Measurements from ENCODE around the gene ELF1. TPM values are rescaled to one million over a fixed set of nuclear protein-coding genes. Genes with fewer than 3 reads are reported as not detected.

ELF1 gene
- total and polyA plus RNA-seq, 2 of the 8 experiments (the other 6 are each of a cell fraction or from before 2014, with no cell fraction given), result 5.6 to 18.2 TPM

DNA sequence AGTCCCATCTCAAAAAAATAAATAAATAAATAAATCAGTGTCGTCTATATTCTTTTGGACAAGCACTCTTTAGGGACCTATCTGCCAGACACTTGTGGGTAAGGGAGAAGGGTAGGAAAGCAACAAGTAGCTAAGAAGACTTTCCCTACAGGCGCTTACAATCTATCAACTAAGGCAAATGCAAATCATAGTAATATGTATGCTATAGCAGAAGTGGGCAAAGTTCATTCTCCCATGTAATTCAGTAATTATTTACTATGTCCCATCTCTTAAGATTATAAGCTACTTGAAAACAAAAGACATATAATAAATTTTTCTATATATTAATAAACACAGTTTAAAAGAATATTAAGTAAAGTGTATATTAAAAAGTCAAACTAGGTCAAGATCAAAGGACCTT, 16.5 kb downstream of the ELF1 start:
- no peak for FAIRE-seq
- TF ChIP-seq NRF1 (IDR thresholded peaks at IDR 0.05; ENCODE audit: low read depth, low read length) (no peak), RXRA (IDR thresholded peaks at IDR 0.05; ENCODE audit: insufficient read depth, low read depth, low read length) (no peak), FOSL1 (IDR thresholded peaks at IDR 0.05; ENCODE audit: insufficient read depth, low read depth, low read length) (no peak), RFX5 (IDR thresholded peaks at IDR 0.05; ENCODE audit: borderline replicate concordance, low read depth, low read length) (no peak), NANOG (IDR thresholded peaks at IDR 0.05; ENCODE audit: insufficient read depth, low read depth, low read length, poor library complexity, severe bottlenecking) (no peak), E2F6 (IDR thresholded peaks at IDR 0.05) (no peak), EP300 (IDR thresholded peaks at IDR 0.05; ENCODE audit: borderline replicate concordance in 1 of 2, low read depth in 2 of 2, low read length in 2 of 2) (no peak), ZNF274 (IDR thresholded peaks at IDR 0.05; ENCODE audit: borderline replicate concordance, extremely low read depth, low read length) (no peak), CHD1 (IDR thresholded peaks at IDR 0.05; ENCODE audit: low read depth, low read length) (no peak), CHD2 (IDR thresholded peaks at IDR 0.05; ENCODE audit: low read length) (no peak), YY1 (IDR thresholded peaks at IDR 0.05; ENCODE audit: low read depth, low read length) (no peak)
- TF ChIP-seq, protein P1, sequence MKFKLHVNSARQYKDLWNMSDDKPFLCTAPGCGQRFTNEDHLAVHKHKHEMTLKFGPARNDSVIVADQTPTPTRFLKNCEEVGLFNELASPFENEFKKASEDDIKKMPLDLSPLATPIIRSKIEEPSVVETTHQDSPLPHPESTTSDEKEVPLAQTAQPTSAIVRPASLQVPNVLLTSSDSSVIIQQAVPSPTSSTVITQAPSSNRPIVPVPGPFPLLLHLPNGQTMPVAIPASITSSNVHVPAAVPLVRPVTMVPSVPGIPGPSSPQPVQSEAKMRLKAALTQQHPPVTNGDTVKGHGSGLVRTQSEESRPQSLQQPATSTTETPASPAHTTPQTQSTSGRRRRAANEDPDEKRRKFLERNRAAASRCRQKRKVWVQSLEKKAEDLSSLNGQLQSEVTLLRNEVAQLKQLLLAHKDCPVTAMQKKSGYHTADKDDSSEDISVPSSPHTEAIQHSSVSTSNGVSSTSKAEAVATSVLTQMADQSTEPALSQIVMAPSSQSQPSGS (IDR thresholded peaks at IDR 0.05; ENCODE audit: low read length), result no peak

More for the DNA sequence above, 16.5 kb downstream of the ELF1 start:
- Histone ChIP-seq H3K56ac (replicated peaks; ENCODE audit: insufficient read length, low read depth, low read length) (no peak overlapping the region), H3K27me3 (replicated peaks in 1 of 4; ENCODE audit: control insufficient read depth in 3 of 4, extremely low read depth in 1 of 4, insufficient read depth in 3 of 4, low read length in 3 of 4) (no peaks in the 10 kb centered on the region), H2BK12ac (ENCODE audit: low read depth, low read length) (no peak overlapping the region), H3K36me3 (ENCODE audit: control insufficient read depth in 2 of 4, insufficient read depth in 4 of 4, low read length in 3 of 4) (no peaks in the 10 kb centered on the region), H3K4ac (replicated peaks; ENCODE audit: insufficient read length, low read depth, low read length) (no peak overlapping the region), H3K4me2 (ENCODE audit: insufficient read depth in 1 of 2, low read depth in 2 of 2, low read length in 2 of 2) (no peak overlapping the region), H3K27ac (ENCODE audit: low read depth, low read length) (no peak overlapping the region), H3K4me1 (replicated peaks in 1 of 4; ENCODE audit: control insufficient read depth in 3 of 4, insufficient read depth in 4 of 4, low read length in 3 of 4) (peaks cover 0 to 5% (median 0%) of the 10 kb centered on the region in 4 experiments; a peak in 3 of 7 replicates), H2BK15ac (ENCODE audit: low read length) (no peak overlapping the region), H4K20me1 (replicated peaks in 1 of 2; ENCODE audit: control insufficient read depth in 1 of 2, insufficient read depth in 2 of 2, low read length in 2 of 2) (no peaks in the 10 kb centered on the region), H2BK120ac (replicated peaks; ENCODE audit: low read depth, low read length) (no peak overlapping the region), H3K79me1 (ENCODE audit: low read depth, low read length) (no peaks in the 10 kb centered on the region), H4K8ac (ENCODE audit: extremely low read depth, insufficient read depth, low read length) (no peak overlapping the region), H3K23me2 (ENCODE audit: low read depth, low read length) (no peaks in the 10 kb centered on the region; the same call in 1 of the 2 replicates), H3K23ac (ENCODE audit: insufficient read length) (no peak overlapping the region), H3K9me3 (ENCODE audit: insufficient read depth in 2 of 2, low read depth in 1 of 2, low read length in 1 of 2) (no peaks in the 10 kb centered on the region), H2AK5ac (ENCODE audit: low read depth, low read length) (no peak overlapping the region), H2AFZ (ENCODE audit: low read length) (no peak overlapping the region), H3K18ac (ENCODE audit: extremely low read depth, low read length) (no peak overlapping the region), H2BK20ac (ENCODE audit: low read length) (no peak overlapping the region), H4K91ac (replicated peaks; ENCODE audit: insufficient read length, low read length) (no peak overlapping the region), H4K5ac (ENCODE audit: insufficient read length, low read depth, low read length) (no peak overlapping the region), H3K9ac (replicated peaks in 1 of 4; ENCODE audit: extremely low read depth in 1 of 4, low read depth in 3 of 4, low read length in 3 of 4) (no peak overlapping the region), H3K79me2 (ENCODE audit: control insufficient read depth in 1 of 2, insufficient read depth in 2 of 2, low read length in 2 of 2) (no peaks in the 10 kb centered on the region; a peak in 1 of 4 replicates), H3K4me3 (ENCODE audit: extremely low read depth in 1 of 4, insufficient read depth in 2 of 4, low read depth in 3 of 4, low read length in 4 of 4) (no peak overlapping the region), H2BK5ac (ENCODE audit: low read depth, low read length) (no peak overlapping the region), H3K14ac (ENCODE audit: insufficient read length) (no peak overlapping the region)
- POLR2A ChIA-PET (ENCODE audit: partially characterized antibody), result no interaction called here
- no peak for DNase-seq (ENCODE audit: low read depth in 1 of 2, low spot score in 2 of 2)
- WGBS, 2 experiments (ENCODE audit: extremely low coverage in 1 of 2, insufficient coverage in 1 of 2, insufficient read length in 1 of 2, insufficient replicate concordance in 2 of 2, low coverage in 1 of 2, low lambda C conversion rate in 2 of 2, missing lambda C conversion rate in 1 of 2), result 88% methylated on average over 2 of the region's 2 CpGs; no CpG with 5 or more reads in 1 of the 2 experiments
- CTCF ChIA-PET (ENCODE audit: partially characterized antibody), result interaction anchor here (1.4 to 1.6 kb wide), 2 partner anchors 9 to 12 kb away, joined by 3 to 7 read pairs; no protein-coding TSS in a partner anchor
